GM21737 (cell line): Measurements from ENCODE around the gene SH3BGR.

ENCODE experiments used
- ATAC-seq: cut with Tn5 transposase; IDR thresholded peaks from one replicate; pipeline ENCODE4 v1.9.1; 2021; ENCODE audit warnings: mild to moderate bottlenecking, moderate library complexity; ENCODE audit not compliant: unreplicated experiment

Gene SH3BGR

DNA sequence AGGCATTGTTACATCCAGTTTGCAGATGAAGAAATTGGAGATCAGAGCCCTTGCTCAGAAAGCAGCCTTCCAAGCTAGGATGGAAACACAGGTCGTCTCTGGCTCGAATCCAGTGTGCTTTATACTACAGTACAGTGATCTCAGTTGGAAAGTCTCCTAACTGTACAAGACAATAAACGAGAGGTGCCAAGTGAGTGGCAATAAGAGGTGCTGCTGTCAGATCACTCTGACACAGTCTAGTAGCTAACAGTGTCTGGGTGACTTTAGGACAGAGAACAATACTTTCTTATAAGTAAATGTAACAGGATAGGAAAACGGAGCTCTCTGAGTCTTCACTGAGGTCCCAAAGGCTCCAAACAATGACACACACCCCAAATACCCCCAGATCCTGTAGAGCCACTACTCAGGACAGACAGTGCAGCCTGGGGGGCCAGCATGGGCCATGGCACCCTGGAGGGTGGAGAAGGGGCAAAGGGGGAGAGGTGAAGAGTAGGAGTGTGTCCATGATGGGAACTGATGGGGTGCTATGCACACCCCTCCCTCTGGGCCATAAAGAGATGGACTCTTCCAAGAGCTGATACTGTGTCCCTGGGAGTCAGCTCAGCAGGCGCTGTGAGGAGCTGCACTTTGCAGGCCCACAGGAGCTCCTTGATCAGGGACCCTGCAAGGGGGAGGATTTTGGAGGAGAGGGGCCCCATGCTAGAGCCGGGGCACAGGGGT, 3.3 kb downstream of the SH3BGR start:
- no peak for ATAC-seq

DNA sequence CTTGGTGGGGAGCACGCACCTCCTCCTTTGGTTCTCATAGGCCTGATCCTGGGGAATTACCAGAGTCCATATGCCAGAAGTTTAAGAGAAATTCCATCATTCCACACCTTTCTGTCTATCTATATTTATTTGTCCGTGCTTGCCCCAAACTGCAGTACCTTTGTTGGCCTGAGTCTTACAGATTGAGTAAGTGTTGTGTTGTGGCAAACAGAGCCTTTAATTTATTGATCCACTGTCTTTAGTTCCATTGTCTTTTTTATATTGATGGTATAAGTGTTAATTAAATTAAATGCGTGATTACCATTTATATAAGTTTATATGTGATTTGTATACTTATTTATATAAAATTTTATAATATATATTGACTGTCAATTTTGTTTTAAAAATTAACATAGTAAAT, 4.9 kb downstream of the SH3BGR start:
- no peak for ATAC-seq

DNA sequence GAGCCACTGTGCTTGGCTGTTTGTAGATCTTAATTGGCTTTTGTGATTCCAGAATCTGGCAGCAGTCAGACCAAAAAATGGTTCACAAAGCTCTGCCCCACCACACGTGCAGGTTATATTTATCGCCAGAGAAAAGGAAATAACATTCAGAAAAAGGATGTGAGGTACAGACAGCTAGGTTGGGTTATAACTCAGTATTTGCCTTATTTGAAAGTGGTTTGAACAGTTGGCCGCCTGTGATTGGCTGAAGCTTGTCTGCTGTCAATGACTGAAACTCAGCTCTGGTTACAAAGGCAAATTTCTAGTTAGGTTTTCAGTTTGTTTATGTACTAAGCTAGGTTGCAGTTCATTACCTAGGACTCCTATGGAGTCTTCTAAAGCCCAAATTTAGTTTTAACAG, 9.6 kb downstream of the SH3BGR start:
- no peak for ATAC-seq

DNA sequence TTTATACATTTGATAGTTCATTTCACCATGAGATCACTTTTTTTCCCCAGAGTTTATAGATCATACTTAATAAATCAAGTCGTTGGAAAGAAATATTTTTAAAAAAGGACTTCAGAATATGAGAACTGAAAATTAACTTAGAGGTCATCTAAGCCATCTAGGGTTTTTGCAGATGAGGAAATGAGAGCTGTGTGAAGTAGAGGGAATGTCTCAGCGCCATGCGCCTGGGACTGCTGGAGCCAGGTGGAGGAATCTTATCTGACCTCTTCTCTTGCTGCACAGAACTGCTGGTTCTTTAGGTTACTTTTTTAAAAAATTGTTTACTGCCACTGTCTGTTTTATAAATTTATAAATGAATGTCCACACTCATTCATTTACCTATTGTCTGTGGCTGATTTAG, 11.5 kb downstream of the SH3BGR start:
- ATAC-seq, result no peak

DNA sequence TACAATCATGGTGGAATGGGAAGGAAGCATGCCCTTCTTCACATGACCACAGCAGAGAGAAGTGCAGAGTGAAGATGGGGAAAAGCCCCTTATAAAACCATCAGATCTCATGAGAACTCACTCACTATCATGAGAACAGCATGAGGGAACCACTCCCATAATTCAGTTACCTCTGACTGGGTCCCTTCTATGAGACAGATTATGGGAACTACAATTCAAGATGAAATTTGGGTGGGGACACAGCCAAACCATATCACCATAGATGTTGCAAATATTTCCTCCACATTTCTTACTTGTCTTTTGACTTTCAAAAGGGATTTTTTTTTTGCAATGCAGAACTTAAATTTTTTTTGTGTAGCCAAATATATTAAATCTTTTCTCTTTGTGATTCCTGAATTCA, 14.8 kb downstream of the SH3BGR start:
- no peak for ATAC-seq

DNA sequence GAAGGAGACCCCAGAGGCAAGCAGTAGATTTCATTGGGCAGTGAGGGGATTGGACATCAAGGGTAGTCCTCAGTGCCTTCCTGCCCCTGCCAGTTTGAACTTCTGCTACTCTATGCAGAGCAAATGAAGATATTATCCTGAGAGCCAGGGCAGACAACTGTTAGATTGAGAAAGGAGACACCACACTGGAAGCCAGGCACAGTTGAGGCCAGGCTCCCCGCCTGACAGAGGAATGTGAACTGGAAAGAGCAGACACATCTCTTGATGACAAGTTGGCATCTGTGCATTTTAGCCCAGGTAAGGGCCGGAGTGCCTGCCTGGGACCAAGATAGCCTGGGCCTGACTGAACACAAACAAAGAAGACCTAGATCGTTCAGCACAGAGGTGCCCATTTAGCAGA, 16.0 kb downstream of the SH3BGR start:
- no peak for ATAC-seq

DNA sequence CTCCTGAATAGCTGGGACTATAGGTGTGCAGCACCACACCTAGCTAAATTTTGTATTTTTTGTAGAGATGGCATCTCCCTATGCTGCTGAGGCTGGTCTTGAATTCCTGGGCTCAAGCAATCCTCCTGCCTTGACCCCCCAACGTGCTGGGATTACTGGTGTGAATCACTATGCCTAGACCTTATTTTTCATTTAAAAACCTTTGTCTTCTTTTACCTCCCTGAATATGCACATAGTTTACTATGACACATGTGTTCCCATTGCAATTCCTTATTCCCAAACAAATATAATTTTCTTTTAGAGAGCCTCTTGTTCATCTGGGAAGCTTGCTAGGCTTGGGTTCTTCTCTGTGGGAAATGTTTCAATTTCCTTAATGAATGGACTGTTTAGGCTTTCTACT, 16.8 kb downstream of the SH3BGR start:
- ATAC-seq, result no peak

DNA sequence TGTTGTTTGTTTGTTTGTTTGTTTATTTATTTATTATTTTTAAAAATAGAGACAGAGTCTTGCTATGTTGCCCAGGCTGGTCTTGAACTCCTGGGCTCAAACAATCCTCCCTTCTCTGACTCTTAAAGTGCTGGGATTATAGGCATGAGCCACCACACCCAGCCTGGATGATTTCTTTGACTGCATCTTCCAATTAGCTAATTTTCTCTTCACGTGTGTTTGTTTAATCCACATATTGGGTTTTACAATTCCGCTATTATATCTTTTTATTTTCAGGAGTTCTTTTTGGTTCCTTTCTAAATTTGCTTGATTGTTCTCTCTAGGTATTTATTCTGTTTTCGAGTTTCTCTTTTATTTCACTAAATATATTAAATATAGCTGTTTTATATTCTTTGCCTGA, 19.8 kb downstream of the SH3BGR start:
- no peak for ATAC-seq

DNA sequence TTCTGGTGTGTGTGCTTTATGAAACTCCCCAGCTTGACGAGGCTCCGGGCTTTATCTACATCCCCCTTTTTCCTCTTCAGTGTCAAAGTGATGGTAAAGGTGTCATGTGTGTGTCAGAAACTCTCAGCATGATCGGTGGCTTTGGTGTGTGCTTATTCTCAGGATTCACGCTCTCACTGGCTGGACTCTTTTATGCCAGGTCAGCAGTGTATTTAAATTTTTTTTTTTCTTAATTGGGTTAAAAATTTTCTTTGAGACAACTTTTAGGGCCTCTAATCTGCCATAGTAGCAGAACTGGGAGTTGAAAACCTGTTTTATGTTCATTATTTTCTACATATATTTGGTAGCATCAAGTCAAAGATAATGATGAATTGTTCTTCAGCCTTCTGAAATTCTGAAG, 21.0 kb downstream of the SH3BGR start:
- no peak for ATAC-seq

DNA sequence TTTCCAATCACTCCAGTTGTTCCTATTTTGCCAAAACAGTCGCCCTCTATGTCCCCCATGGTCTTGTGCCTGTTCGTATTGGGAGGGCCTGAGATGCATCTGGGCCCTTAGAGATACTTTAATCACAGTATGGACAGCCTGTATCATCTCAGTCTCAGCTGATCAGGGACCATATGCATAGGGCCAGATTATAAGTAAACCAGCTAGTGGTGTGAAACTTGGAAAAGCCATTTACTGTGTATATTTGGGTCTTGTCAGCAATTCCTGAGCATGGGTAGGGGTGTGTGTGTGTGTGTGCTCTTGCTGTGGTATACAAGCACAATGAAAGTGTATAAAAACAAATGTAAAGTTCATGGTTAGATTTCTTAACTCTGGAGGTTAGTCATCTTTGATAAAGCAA, 22.8 kb downstream of the SH3BGR start:
- no peak for ATAC-seq

DNA sequence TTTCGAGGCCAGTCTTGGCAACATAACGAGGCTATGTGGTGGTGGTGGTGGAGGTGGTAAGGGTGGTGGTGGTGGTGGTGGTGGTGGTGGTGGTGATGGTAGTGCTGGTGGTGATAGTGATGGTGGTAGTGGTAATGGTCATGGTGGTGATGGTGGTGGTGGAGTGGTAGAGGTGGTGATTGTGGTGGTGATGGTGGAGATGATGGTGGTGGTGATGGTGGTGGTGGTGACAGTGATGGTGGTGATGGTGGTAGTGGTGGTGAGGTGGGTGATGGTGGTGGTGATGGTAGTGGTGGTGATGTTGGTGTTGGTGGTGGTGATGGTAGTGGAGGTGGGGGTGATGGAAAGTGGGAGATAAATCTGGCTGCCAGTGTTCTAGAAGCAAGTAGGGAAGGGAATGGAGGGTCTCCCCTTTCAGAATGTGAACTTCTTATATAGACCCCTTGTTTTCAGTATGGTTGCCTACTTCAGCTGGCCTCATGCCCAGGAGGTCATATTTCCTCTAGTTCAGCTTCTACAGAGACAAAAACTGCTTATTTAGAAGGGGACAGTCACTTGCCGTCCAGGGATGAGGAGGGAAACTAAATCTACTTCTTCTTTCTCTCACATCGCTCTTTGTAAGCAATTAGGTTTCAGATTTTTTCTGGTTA, 27.5 kb downstream of the SH3BGR start:
- no peak for ATAC-seq

DNA sequence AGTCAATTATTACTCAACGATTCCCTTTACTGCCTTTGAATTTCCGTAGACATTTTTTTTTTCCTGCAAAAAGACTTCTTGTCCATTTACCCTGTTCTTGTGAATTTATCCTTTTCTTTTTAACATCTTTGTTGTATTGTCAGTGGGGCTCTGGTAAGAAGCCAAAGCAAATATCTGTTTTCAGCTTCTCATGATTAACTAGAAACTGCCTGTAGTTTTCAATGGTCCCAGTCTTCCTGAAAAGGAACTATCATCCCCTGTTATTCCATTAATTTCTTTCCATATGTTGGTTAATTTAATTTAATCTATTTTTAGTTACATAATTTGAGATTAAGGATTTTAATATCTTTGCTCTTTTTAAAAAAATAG, 28.0 kb downstream of the SH3BGR start:
- ATAC-seq, result no peak

DNA sequence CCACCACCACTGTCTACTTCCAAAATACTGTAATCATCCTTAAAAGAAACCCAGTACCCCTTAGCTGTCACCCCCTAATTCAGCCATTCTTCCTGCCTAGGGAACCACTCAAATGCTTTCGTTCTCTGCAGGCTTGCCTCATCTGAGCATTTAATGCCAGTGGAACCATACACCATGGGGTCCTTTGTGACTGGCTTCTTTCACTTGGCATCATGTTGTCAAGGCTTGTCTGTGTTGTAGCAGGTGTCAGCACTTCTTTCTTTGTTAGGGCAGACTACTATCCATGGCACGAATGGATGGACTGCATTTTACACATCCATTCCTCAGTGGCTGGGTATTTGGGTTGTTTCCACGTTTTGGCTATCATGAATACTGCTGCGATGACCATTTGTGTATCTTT, 28.5 kb downstream of the SH3BGR start:
- ATAC-seq, result no peak

DNA sequence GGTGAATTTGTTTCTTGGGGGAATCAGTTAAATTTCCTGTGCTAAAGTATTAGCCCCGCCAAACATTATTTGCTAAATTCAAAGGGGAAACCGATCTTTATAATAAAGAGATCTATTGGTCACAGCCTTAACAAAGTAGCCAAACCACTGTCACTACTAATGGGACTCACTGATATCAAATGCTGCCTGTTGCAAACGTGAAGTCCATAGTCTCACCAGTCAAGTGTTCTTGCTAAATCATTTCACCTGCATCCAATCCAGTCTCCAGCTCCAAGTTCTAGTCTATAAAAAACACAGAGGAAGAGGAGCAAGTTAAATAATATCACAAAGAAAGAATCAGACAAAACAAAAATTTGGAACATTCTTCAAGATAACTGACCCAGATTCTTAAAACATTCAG, 30.1 kb downstream of the SH3BGR start:
- no peak for ATAC-seq

DNA sequence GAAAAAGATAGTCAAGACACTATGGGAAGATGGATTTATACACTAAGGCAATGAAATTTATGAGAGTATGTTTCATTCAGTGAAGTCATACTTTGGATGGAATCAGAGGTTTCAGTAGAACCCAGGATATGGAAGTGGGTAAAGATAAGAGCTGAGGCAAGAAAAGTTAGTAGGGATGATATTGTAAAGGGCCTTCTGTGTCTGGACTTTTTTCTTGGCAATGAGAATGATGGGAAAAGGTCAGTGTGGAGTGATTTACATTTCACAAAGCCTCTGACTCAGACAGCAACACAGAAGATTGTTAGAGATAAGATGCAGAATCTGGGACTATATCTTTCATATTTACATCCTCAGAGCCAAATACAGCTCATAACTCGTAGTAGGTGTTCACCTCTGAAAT, 32.1 kb downstream of the SH3BGR start:
- ATAC-seq, result no peak

DNA sequence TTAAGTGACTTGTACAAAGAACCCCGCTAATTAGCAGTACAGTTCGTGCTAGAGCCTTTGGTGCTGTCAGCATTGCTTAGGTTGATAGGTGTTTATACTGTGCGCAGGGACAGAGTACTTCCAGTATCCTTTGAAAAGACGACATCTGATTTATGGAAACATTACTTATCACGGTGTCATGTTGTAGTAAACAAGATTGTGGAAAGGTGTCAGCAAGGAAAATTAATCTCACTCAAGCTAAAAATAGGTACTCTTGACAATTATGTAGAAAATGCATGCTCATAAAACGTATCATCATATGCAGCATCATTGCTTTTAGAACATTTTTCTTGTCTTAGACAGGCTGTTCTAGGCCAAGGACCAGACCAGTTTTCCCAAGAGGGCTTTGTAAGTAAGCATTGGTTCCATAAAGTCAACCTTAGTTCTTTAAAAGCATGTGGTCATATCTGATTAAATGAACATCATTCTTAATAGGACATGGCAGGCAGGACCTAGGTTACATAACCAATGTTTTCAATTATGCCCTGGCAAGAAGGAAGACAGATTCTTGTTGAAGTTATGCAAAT, 33.0 kb downstream of the SH3BGR start:
- no peak for ATAC-seq

DNA sequence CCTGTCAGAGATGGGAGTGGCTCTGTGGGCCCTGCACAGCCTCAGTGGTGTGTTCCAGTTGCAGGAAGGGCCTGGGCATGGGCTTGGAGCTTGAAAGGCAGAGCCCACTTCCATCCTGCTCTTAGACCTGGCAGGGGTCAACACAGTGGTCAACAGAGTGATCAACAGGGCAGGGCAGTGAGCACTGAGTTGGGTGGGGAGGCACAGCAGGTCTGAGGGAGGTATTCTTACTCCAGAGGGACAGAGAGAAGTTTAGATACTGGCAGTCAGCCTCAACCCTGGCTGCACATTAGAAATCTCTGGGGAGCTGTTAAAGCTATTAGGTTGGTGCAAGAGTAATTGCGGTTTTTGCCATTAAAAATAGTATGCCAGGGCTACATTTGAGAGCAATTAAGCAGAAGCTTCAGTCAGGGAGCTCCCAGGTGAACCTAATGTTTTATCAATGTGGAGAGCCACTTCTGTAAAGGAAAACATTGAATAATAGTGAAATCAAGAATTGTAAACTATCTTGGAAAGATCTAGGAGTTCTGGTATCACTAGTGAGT, 37.7 kb downstream of the SH3BGR start:
- ATAC-seq, result no peak

DNA sequence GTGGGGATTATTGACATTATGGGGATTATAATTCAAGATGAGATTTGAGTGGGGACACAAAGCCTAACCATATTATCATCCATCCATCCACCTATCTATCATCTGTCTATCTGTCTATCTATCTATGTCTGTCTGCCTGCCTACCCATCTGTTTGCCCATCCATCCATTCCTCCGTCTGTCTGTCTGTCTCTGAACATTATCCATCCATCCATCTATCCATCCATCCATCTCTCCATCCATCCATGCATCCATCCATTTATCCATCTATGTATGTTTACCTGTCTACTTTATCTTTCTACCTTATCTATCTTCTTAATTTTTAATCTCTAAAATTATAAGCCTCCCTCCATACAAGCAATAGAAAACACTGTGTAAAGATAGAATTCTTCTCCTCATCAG, 47.4 kb downstream of the SH3BGR start:
- ATAC-seq, result no peak

DNA sequence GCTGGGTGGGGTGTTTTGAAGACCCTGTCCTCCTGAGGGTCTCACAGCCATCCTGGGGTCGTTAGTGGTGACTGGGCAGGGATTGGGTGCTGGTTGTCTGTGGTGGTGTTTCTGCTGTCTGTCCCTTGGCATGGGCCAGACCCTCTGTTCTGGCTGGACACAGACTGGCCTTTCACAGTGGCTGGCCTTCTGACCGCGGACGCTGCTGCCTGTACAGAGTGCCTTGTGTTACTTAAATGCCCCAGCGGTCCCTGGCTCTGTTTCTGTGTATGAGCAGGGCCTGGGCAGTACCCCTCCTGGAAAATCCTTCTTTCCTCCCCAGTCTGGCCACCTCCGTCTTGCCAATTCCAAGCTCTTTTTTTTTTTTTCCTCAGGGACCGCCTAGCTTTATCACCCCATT, 50.9 kb downstream of the SH3BGR start:
- ATAC-seq, result no peak

DNA sequence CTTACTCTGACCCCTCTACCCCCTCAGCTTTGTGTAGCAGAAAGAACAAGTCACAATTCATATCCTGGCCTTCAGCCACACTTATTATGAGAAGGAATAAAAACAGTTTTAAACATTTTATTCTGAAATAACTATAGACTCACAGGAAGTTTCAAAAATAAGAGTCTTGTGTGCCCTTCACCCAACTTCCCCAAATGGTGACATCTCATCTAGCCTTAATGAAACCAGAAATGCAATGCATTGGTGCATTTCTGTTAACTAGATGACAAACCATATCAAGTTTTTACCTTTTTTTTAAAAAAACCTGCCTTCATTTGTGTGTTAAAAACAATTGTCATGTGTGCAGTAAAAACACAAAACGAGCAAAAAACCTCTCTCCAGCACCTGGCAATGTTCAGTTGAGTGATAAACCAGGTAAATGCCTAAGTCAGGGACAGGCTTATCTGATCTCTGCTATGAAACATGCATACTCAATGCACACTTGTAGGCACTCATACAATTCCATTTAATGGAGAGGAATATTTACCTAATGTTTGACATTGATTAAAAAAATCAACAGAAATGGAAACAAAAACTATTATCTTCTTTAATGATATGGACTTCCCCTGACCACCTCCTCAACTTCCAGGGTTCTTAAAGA, 51.5 kb downstream of the SH3BGR start:
- no peak for ATAC-seq

DNA sequence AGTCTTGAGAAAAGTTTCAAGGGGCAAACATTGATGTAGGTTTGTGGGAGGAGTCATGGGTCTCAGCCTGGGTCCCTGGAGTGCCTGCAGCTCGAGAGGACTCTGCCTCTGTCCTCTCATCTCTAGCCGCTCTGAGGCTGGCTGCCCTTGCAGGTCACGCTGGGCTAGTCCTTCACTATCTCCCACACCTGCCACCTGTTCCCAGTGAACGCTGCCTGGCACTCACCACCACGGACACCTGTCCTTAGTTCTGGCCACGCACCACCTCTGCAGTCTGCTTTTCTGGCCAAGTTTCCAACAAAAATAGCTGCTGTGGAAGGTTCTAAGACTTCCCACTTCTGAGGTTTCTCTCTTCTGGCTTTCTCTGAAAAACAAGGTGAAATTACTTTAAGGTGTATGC, 52.5 kb downstream of the SH3BGR start:
- no peak for ATAC-seq

DNA sequence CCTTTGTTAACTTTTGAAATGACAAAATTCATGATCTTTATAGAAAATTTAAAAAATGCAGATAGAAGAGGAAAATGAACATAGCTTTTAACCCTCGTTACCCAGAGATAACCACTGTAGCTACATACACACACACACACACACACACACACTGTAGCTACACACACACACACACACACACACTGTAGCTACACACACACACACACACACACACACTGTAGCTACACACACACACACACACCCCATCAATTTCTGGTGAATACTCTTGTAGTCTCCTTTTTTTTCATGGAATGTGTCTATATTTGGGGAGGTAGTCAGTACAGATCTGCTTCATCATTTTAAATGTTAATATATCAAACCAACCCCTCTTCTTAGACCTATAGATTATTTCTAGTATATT, 58.5 kb downstream of the SH3BGR start:
- ATAC-seq, result no peak
